MCF 10A (cell line): ENCODE measurements around the gene FREM1. TPM values are rescaled to one million over a fixed set of nuclear protein-coding genes. Genes with fewer than 3 reads are reported as not detected.

Experiments used
- BruUV-seq: library from RNA; stranded (reverse); fragments of 400-500 nt; replicated peaks from 2 replicates; lab custom pipeline; 2021; lab: Mats Ljungman, UMichigan
- CTCF ChIA-PET: fragments of 300-600 bp; sonication (Branson Sonifier 250); formaldehyde crosslinking; extraction: SDS; loops from one replicate; lab custom pipeline; 2021; ENCODE audit warnings: antibody characterized with exemption, inconsistent platforms; lab: Yijun Ruan, JAX
- POLR2A ChIA-PET: fragments of 300-600, 350-650 bp; sonication (Branson Sonifier 250); formaldehyde crosslinking; extraction: SDS; loops from one replicate; lab custom pipeline; 2020; ENCODE audit warnings: antibody characterized with exemption, inconsistent platforms; lab: Yijun Ruan, JAX
- DNase-seq: peaks from one replicate; pipeline ENCODE4 v3.0.0-alpha.2; 2018; ENCODE audit not compliant: unreplicated experiment
- H3K27ac Mint-ChIP-seq: one replicate; pipeline ENCODE4 v1.8.0; 2022; ENCODE audit warnings: mild to moderate bottlenecking, low read depth, mixed read lengths; ENCODE audit not compliant: unreplicated experiment
- H3K27me3 Mint-ChIP-seq: one replicate; pipeline ENCODE4 v1.8.0; 2022; ENCODE audit warnings: mixed read lengths; ENCODE audit not compliant: insufficient read depth, unreplicated experiment
- H3K36me3 Mint-ChIP-seq: one replicate; pipeline ENCODE4 v1.8.0; 2022; ENCODE audit warnings: mild to moderate bottlenecking, moderate library complexity, mixed read lengths; ENCODE audit not compliant: insufficient read depth, unreplicated experiment
- H3K4me1 Mint-ChIP-seq: one replicate; pipeline ENCODE4 v1.8.0; 2022; ENCODE audit warnings: mixed read lengths; ENCODE audit not compliant: insufficient read depth, unreplicated experiment
- H3K4me3 Mint-ChIP-seq: one replicate; pipeline ENCODE4 v1.8.0; 2022; ENCODE audit warnings: mild to moderate bottlenecking, moderate library complexity, mixed read lengths; ENCODE audit not compliant: unreplicated experiment
- H3K9me3 Mint-ChIP-seq: one replicate; pipeline ENCODE4 v1.8.0; 2022; ENCODE audit warnings: mixed read lengths; ENCODE audit not compliant: unreplicated experiment
- CTCF ChIP-seq: fragments of 200-600 bp; IDR thresholded peaks from one replicate; pipeline ENCODE4 v1.8.0; 2022; ENCODE audit warnings: antibody characterized with exemption, mild to moderate bottlenecking; ENCODE audit not compliant: unreplicated experiment
- intact Hi-C: fragments of 100-400 bp; cut with micrococcal nuclease; formaldehyde crosslinking; loops from 2 replicates; pipeline ENCODE4 v1.14.1; 2022
- total RNA-seq: library from RNA; stranded (reverse); gene quantifications from 2 replicates; pipeline ENCODE4 v1.2.3, GENCODE V29; 2022

The FREM1 gene
- total RNA-seq, 1 experiment from 2014 or later, result not detected

- TF ChIP-seq CTCF, result no peak
- no peak overlapping the region for H3K27ac Mint-ChIP-seq
- H3K4me1 Mint-ChIP-seq, result no peaks in the 10 kb centered on the region
- DNase-seq, result no peak
- H3K4me3 Mint-ChIP-seq, result no peak overlapping the region
- ChIA-PET POLR2A (no interaction called here), CTCF (interaction anchor here (1.1 kb wide), 1 partner anchor 70 kb away, joined by 3 read pairs; no protein-coding TSS in a partner anchor)
- intact Hi-C loops, result no loop called here
- BruUV-seq, result no TSS peak
- no peaks in the 10 kb centered on the region for H3K36me3 Mint-ChIP-seq
- H3K9me3 Mint-ChIP-seq, result no peaks in the 10 kb centered on the region
- peaks cover 56% of the 10 kb centered on the region for H3K27me3 Mint-ChIP-seq
These were observed 20.8 kb downstream of the FREM1 start for GRCh38 chr9:14889451-14889850.

DNA sequence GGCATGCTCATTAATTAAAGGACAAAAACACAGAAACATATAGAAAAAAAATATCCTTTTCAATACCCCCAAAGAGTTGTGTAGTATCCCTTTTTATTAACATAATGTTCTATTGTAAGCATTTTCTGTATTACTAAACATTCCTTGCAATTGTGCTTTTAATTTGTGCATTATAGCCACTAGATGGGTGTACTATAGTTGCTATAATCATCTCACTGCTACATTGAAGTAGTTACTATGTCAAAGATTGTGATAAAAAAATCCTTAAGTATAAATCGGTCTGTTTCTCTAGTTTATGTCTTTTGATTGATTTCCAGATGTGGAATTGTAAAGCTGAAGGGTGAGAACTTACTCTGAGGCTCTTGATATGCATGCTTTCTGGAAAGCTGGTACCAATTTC, 21.4 kb downstream of the FREM1 start:
- Mint-ChIP-seq H3K27ac (no peak overlapping the region), H3K4me3 (no peak overlapping the region), H3K9me3 (no peaks in the 10 kb centered on the region), H3K27me3 (peaks cover 56% of the 10 kb centered on the region), H3K36me3 (no peaks in the 10 kb centered on the region), H3K4me1 (no peaks in the 10 kb centered on the region)
- ChIA-PET CTCF (no interaction called here), POLR2A (no interaction called here)
- DNase-seq, result no peak
- intact Hi-C loops, result no loop called here
- no TSS peak for BruUV-seq
- TF ChIP-seq CTCF, result no peak

DNA sequence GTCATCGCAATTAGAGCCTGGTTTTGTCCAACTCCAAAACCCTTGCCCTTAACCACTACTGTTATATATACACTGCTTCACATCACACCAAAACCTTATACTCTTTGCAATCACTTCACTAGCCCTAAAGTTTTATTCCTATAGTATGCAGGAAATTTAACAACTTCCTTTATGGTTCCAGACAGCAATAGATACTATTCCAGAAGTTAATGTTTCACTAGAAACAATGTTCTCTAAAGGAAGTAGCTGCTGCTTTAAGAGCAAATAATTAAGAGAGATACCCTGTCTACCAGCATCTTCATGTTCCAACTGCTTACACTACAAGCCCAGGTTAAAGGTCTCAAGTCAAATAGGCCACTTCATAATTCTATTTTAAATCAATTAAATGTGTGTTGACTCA, 22.0 kb downstream of the FREM1 start:
- CTCF ChIA-PET, result no interaction called here
- Mint-ChIP-seq H3K4me1 (no peaks in the 10 kb centered on the region), H3K27ac (no peak overlapping the region), H3K4me3 (no peak overlapping the region), H3K9me3 (no peaks in the 10 kb centered on the region), H3K27me3 (peaks cover 50% of the 10 kb centered on the region), H3K36me3 (no peaks in the 10 kb centered on the region)
- BruUV-seq, result no TSS peak
- intact Hi-C loops, result no loop called here
- no peak for DNase-seq
- POLR2A ChIA-PET, result no interaction called here
- TF ChIP-seq CTCF, result no peak

DNA sequence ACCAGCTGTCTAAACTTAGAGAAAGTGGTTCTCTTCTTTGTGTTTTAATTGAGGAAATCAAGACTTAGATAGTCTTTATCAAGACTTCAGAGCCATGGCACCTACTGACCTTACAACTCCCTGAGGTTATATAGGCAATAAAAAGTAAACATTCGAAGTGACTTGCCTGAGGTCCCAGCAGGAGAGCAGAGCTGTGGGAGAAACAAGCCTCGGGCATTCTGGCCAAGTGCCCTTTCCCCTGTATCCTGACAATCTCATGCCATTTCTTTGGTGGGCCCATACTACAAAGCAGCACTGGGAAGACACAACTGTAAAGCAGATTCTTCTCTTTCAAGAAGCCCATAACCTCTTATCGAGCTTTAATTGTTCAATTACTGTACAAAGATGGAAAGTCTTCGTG, 23.1 kb downstream of the FREM1 start:
- POLR2A ChIA-PET, result no interaction called here
- CTCF ChIA-PET, result interaction anchor here (0.6 kb wide), 1 partner anchor 325 kb away, joined by 3 read pairs; no protein-coding TSS in a partner anchor
- Mint-ChIP-seq H3K27ac (no peak overlapping the region), H3K4me1 (no peaks in the 10 kb centered on the region), H3K36me3 (no peaks in the 10 kb centered on the region), H3K4me3 (no peak overlapping the region), H3K9me3 (no peaks in the 10 kb centered on the region), H3K27me3 (peaks cover 40% of the 10 kb centered on the region)
- intact Hi-C loops, result no loop called here
- DNase-seq, result no peak
- BruUV-seq, result no TSS peak
- TF ChIP-seq CTCF, result no peak
